22Rv1 (cell line): ENCODE measurements around the gene VSIG8.

Source experiments
- H3K27ac ChIP-seq: fragments of 450-650 bp; 2 replicates; pipeline ENCODE4 v1.5.1; 2017
- ZFX ChIP-seq: fragments of 450-650 bp; IDR thresholded peaks from 2 replicates; pipeline ENCODE4 v1.6.1; 2017; ENCODE audit warnings: antibody characterized with exemption, borderline replicate concordance
- TF ChIP-seq, protein P1 (sequence below): fragments of 450-650 bp; IDR thresholded peaks from 2 replicates; pipeline ENCODE4 v1.5.1; 2017; ENCODE audit warnings: mild to moderate bottlenecking

Gene VSIG8

DNA sequence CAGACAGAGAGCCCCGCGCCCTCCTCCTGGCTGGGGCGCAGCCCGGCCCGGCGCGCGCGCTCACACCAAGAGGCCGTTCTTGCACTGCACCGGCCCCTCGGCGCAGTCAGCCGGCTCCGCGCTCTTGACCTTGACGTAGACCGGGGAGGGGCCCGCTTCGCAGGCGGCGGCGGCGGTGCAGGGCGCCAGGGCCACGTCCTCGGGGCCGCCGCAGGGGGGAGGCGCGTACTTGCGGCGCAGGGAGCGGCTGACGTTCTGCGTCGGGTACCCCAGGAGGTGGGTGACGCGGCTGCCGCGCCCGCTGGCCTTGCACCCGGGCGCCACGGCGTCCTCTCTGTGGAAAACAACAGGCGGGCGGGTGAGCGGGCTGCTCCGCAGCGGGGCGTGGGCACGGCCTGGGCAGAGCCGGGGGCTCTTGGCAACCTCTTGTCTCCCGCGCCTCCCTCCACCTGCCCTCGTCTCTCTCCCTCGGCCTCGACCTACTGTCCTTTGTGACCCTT lies 7.7 kb downstream of the VSIG8 start:
- TF ChIP-seq, protein P1, sequence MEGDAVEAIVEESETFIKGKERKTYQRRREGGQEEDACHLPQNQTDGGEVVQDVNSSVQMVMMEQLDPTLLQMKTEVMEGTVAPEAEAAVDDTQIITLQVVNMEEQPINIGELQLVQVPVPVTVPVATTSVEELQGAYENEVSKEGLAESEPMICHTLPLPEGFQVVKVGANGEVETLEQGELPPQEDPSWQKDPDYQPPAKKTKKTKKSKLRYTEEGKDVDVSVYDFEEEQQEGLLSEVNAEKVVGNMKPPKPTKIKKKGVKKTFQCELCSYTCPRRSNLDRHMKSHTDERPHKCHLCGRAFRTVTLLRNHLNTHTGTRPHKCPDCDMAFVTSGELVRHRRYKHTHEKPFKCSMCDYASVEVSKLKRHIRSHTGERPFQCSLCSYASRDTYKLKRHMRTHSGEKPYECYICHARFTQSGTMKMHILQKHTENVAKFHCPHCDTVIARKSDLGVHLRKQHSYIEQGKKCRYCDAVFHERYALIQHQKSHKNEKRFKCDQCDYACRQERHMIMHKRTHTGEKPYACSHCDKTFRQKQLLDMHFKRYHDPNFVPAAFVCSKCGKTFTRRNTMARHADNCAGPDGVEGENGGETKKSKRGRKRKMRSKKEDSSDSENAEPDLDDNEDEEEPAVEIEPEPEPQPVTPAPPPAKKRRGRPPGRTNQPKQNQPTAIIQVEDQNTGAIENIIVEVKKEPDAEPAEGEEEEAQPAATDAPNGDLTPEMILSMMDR, result peak; percentile 34
- no peak for TF ChIP-seq ZFX
- peak overlapping the region; percentile 79 for H3K27ac ChIP-seq

DNA sequence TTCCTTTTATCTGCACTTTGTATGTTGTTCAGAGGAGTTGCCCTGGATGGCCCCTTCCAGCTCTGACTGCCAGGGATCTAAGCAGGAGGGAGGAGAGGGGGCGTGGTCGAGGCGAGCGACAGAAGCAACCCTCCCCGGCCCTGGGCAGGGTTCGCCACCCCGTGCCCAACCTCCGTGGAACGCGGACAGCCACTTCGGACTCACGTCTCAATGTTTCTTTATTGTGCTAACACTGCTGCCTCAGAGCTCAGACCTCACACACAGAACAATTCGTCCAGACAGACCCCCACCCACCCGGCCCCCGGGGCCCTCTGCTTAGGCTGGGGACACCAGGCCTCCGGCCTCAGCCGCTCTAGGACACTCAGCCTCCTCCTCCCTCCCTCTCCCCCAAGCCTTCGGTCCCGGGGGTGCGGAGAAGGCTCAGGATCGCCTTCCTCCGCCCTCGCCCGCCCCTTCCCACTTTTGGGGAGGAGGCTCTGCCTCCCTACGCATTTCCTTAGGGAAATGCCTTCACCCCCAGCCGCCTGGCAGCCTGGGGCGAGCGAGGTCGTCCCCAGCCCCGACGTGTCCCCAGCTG lies 8.3 kb downstream of the VSIG8 start:
- peak overlapping the region; percentile 79 for H3K27ac ChIP-seq
- no peak for TF ChIP-seq ZFX
- TF ChIP-seq, protein P1, result no peak

DNA sequence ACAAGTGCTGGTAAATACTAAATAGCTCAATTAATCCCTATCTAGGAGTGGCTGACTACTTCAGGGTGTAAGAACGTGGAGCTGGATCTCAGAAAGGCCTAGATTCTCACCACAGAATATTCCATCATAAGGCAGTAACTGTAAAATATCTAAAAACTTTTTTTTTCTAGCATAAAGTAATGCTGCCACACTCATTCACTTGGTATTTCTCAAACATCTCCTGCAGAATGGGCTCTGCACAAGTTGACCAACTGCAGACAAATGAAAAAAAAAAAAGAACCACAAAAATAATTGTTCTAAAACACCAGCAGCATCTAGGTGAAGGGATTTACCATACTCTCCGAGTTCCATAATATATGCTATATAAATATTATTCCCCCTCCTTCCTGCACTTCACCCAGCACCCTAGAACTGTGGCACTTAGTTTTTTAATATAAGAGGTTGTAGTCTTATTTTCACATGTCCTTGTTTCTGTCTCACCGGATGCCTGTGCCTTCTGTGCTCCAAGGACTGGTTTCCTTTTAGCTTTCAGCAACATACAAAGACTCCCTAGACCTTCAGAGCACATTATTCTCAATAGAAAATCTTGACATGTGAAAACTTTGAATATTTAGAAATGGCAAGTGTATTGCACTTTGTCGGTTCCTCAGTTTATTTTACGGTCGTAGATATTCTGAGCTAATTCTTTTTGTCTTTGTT lies 8.9 kb downstream of the VSIG8 start:
- TF ChIP-seq ZFX, result no peak
- TF ChIP-seq, protein P1, result no peak
- peak overlapping the region; percentile 79 for H3K27ac ChIP-seq

DNA sequence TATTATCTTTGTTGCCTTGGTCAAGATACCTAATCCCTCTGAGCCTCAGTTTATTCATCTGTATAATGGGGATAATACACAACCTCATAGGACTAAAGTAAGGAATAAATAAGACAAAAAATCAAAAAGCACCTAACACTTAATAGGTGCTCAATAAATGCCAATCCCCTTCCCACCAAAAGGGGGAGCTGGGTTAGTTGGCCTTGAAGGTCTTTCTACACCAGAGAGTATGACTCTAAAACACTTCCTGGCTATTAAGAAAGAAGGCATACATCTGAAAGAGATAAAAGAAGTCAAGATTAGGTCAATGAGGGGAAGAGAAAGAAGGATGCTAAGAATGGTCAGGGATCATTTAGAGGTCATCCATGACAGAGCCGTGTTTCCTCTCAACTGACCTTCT lies 11.1 kb downstream of the VSIG8 start:
- TF ChIP-seq ZFX, result no peak
- TF ChIP-seq, protein P1, result peak; percentile 10
- H3K27ac ChIP-seq, result no peak overlapping the region

DNA sequence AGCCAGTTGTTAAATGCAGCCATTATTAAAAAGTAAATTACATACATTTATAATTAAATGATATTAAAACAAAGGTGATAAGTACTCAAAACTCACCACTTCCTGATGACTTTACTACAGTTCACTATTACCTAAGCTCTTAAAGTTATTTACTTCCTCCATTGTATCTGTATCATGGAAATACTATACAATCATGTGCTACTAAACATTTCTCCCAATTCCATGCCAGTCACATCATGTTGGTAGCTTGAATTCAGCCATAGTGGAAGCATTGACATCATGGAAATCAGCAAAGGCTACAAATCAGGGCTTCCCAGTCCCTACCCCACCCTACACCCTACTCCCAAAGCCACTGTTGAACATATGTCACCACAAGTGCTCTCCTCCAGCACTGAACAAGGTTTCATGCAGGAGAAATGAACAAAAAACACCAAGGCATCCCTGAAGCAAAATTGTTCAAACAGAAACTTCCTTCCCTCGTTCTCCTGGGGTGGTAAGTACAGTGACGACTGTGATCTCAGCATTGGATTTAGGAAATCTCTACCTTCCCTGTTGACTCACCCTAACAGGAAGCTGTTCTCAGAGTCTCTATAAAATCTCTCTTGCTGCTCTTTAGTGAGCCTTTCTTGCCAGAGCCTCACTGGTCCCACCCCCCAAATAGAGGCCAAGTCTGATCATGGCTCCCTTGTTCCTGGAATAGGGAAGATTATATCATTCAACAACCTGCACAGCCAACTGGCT lies 12.7 kb downstream of the VSIG8 start:
- no peak overlapping the region for H3K27ac ChIP-seq
- TF ChIP-seq ZFX, result no peak
- TF ChIP-seq, protein P1, result no peak

DNA sequence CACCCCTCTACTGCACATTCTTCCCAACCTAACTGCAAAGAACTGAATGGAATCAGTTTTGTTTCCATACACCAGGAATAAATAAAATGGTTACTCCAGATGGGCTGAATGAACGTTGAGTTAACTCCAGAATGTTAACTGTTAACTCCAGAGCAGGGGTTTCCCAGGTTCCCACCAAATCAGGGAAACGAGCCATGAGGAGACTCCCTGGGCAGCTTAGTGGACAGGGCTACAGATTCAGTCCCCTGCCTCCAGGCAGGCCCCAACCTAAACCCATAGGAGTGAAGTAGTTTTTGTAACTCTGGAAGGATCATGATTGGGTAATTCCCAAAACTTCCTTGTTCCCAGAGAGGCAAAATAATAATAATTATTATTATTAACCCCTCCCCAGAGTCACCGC lies 14.1 kb downstream of the VSIG8 start:
- H3K27ac ChIP-seq, result no peak overlapping the region
- TF ChIP-seq, protein P1, result no peak
- no peak for TF ChIP-seq ZFX

DNA sequence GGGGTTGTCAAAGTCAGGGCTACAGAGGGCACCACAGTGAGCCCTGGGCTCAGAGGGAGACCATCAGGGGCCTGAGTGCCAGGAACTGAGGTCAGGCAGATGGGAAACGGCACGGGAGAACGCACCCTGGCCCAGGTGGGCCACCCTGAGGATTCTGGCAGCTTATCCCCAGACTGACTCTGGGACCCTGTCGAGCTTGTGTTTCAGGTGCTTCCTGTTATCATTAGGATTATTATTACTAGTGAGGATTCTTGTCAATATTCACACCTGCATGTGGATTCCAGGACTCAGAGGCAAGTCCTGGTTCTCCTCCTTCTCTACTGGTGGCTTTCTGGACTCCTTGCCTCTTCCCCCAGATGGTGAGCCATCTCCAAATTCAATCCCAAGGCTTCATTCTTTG lies 15.2 kb downstream of the VSIG8 start:
- TF ChIP-seq, protein P1, result no peak
- no peak for TF ChIP-seq ZFX
- no peak overlapping the region for H3K27ac ChIP-seq
